ENCODE results near the gene DGCR6L.
"Not testable (repeated sequence)": the region's sequence is repeated elsewhere in the genome, so short reads cannot be mapped to it uniquely, and the experiment has no call there.

DNA sequence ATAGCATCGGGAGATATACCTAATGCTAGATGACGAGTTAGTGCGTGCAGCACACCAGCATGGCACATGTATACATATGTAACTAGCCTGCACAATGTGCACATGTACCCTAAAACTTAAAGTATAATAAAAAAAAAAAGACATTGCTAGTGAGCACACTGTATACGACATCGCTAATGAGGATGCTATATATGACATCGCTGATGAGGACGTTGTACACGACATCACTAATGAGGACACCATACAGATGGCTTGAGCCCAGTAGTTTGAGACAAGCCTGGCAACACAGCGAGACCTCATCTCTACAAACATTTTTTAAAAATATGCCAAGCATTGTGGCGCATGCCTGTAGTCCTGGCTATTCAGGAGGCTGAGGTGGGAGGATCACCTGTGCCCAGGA lies 42.5 kb upstream of the DGCR6L start:
- TF ChIP-seq, protein P1, sequence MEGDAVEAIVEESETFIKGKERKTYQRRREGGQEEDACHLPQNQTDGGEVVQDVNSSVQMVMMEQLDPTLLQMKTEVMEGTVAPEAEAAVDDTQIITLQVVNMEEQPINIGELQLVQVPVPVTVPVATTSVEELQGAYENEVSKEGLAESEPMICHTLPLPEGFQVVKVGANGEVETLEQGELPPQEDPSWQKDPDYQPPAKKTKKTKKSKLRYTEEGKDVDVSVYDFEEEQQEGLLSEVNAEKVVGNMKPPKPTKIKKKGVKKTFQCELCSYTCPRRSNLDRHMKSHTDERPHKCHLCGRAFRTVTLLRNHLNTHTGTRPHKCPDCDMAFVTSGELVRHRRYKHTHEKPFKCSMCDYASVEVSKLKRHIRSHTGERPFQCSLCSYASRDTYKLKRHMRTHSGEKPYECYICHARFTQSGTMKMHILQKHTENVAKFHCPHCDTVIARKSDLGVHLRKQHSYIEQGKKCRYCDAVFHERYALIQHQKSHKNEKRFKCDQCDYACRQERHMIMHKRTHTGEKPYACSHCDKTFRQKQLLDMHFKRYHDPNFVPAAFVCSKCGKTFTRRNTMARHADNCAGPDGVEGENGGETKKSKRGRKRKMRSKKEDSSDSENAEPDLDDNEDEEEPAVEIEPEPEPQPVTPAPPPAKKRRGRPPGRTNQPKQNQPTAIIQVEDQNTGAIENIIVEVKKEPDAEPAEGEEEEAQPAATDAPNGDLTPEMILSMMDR (IDR thresholded peaks at IDR 0.05; ENCODE audit: borderline replicate concordance, extremely low read depth, low read length, poor library complexity, severe bottlenecking), result not testable (repeated sequence)
- not testable (repeated sequence) for TF ChIP-seq EZH2 (IDR thresholded peaks at IDR 0.05; ENCODE audit: borderline replicate concordance, low read depth, low read length, severe bottlenecking)
